Activated CD4-positive, CD25-positive, alpha-beta regulatory T cell treated with anti-CD3 and anti-CD28 coated beads, Interleukin-2, amount 50 U/mL, for 24 hours (primary cell): ENCODE data around the gene CAPN12.
"Not testable (repeated sequence)": the region's sequence is repeated elsewhere in the genome, so short reads cannot be mapped to it uniquely, and the experiment has no call there.

Source experiments
- ATAC-seq, 2 donors: fragments of 150-1000 bp; cut with Tn5 transposase; one replicate each; pipeline ENCODE4 v1.10.0; 2021; ENCODE audit warnings: mild to moderate bottlenecking in 1 of 2, moderate library complexity in 1 of 2

CAPN12 gene

GRCh38 chr19:38744298-38744681, at the start of gene CAPN12:
Gene CAPN12, minus strand, starts transcription at chr19:38744474. Its CDS starts 309 bp downstream, at chr19:38744165.
- ATAC-seq, result no peak

- ATAC-seq, result no peak
Observed at GRCh38 chr19:38793671-38794070, 49.4 kb upstream of the CAPN12 start.

- ATAC-seq, result no peak
Observed at GRCh38 chr19:38793177-38793576, 48.9 kb upstream of the CAPN12 start.

GRCh38 chr19:38792250-38793111, 48.2 kb upstream of the CAPN12 start:
- ATAC-seq, result peak in 1 of 2 donors; percentile 21

- peak; percentile 90 to 96 for ATAC-seq
Observed at GRCh38 chr19:38791451-38792064, 47.3 kb upstream of the CAPN12 start.

GRCh38 chr19:38790507-38791403, 46.5 kb upstream of the CAPN12 start:
- ATAC-seq, result not testable (repeated sequence)

GRCh38 chr19:38788478-38789243, 44.4 kb upstream of the CAPN12 start, which contains the start of gene LGALS7B:
Gene LGALS7B, plus strand, starts transcription at chr19:38789200. Its CDS starts 27 bp downstream, at chr19:38789227.
- no peak for ATAC-seq

GRCh38 chr19:38786572-38787265, 42.4 kb upstream of the CAPN12 start:
- no peak for ATAC-seq

- ATAC-seq, result not testable (repeated sequence)
Observed at GRCh38 chr19:38786061-38786460, 41.8 kb upstream of the CAPN12 start.

- no peak for ATAC-seq
Observed at GRCh38 chr19:38785187-38785699, 41.0 kb upstream of the CAPN12 start.

- ATAC-seq, result no peak
Observed at GRCh38 chr19:38784224-38784623, 40.0 kb upstream of the CAPN12 start.

- not testable (repeated sequence) for ATAC-seq
Observed at GRCh38 chr19:38782212-38782611, 37.9 kb upstream of the CAPN12 start.

- no peak for ATAC-seq
Observed at GRCh38 chr19:38781058-38781457, 36.8 kb upstream of the CAPN12 start.

GRCh38 chr19:38780443-38780842, 36.2 kb upstream of the CAPN12 start:
- ATAC-seq, result no peak

GRCh38 chr19:38778733-38779132, 34.5 kb upstream of the CAPN12 start:
- ATAC-seq, result no peak

- ATAC-seq, result no peak
Observed at GRCh38 chr19:38774181-38774950, 30.1 kb upstream of the CAPN12 start.

- no peak for ATAC-seq
Observed at GRCh38 chr19:38773469-38774177, 29.3 kb upstream of the CAPN12 start, which contains the start of gene LGALS7. Gene LGALS7, minus strand, starts transcription at chr19:38773517. Its CDS starts 25 bp downstream, at chr19:38773492.

GRCh38 chr19:38771569-38771968, 27.3 kb upstream of the CAPN12 start:
- ATAC-seq, result not testable (repeated sequence)

- peak; percentile 84 to 85 for ATAC-seq
Observed at GRCh38 chr19:38770949-38771275, 26.6 kb upstream of the CAPN12 start.
